ENCODE measurements around the gene TMC5.

DNA sequence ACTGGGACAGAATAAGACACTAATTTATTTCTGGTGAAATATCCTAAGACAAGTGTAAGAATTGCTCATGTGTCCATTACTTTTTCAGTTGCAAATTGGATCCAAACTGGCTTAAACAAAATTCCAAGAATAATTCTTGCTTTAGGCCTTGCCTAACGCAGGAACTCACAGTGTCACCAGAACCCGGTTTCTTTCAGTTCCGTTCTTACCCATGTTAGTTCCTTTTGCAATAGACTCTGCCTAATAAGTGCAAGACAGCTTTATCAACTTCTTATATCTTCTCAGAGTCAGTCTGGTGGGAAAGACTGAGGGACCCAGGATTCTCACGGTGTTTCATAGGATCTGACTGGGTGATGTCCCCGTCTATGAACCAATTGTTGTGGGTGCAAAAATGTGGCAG lies 79.5 kb downstream of the TMC5 start:
- TF ChIP-seq, protein P1, sequence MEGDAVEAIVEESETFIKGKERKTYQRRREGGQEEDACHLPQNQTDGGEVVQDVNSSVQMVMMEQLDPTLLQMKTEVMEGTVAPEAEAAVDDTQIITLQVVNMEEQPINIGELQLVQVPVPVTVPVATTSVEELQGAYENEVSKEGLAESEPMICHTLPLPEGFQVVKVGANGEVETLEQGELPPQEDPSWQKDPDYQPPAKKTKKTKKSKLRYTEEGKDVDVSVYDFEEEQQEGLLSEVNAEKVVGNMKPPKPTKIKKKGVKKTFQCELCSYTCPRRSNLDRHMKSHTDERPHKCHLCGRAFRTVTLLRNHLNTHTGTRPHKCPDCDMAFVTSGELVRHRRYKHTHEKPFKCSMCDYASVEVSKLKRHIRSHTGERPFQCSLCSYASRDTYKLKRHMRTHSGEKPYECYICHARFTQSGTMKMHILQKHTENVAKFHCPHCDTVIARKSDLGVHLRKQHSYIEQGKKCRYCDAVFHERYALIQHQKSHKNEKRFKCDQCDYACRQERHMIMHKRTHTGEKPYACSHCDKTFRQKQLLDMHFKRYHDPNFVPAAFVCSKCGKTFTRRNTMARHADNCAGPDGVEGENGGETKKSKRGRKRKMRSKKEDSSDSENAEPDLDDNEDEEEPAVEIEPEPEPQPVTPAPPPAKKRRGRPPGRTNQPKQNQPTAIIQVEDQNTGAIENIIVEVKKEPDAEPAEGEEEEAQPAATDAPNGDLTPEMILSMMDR (IDR thresholded peaks at IDR 0.05): no peak
- no peak for TF ChIP-seq ZFX (IDR thresholded peaks at IDR 0.05; ENCODE audit: borderline replicate concordance)

Measured in 22Rv1 (cell line).